CD14-positive monocyte (primary cell): Measurements from ENCODE around the gene SEPTIN5. TPM values are rescaled to one million over a fixed set of nuclear protein-coding genes. Genes with fewer than 3 reads are reported as not detected.
A peak's percentile ranks its signal among the peaks of the same experiment; 100 is the strongest.

Source experiments
- DNase-seq, 3 donors: peaks; one replicate each; pipeline ENCODE4 v3.0.0-alpha.2; 2011 to 2022
- H2AFZ ChIP-seq: 2 replicates; pipeline ENCODE4 v1.6.0; 2012; ENCODE audit warnings: mild to moderate bottlenecking, low read depth, low read length, inconsistent platforms; ENCODE audit not compliant: insufficient read depth, poor library complexity, severe bottlenecking
- H3K27ac ChIP-seq, 2 donors: 1 replicate in 1 of 2; 2 replicates in 1 of 2; pipeline ENCODE4 v1.5.1; 2012 to 2013; ENCODE audit warnings: low read length in 2 of 2, control low read depth in 1 of 2, inconsistent platforms in 1 of 2, low read depth in 1 of 2, mild to moderate bottlenecking in 1 of 2
- H3K27me3 ChIP-seq, 2 donors: one replicate each; pipeline versions ENCODE4 v1.6.0 to v1.6.1; 2011 to 2013; ENCODE audit warnings: low read length in 2 of 2; ENCODE audit not compliant: control insufficient read depth in 2 of 2, insufficient read depth in 2 of 2
- H3K36me3 ChIP-seq, 2 donors: replicated peaks in 1 of 2; 1 replicate in 1 of 2; 2 replicates in 1 of 2; pipeline versions ENCODE4 v1.5.1 to v1.6.1; 2012 to 2013; ENCODE audit warnings: low read length in 2 of 2, control low read depth in 1 of 2, inconsistent platforms in 1 of 2, mild to moderate bottlenecking in 1 of 2; ENCODE audit not compliant: insufficient read depth in 2 of 2, control insufficient read depth in 1 of 2
- H3K4me1 ChIP-seq, 2 donors: 1 replicate in 1 of 2; 2 replicates in 1 of 2; pipeline versions ENCODE4 v1.5.1 to v1.6.1; 2012 to 2013; ENCODE audit warnings: low read length in 2 of 2, control low read depth in 1 of 2, inconsistent platforms in 1 of 2, mild to moderate bottlenecking in 1 of 2, moderate library complexity in 1 of 2; ENCODE audit not compliant: insufficient read depth in 2 of 2, control insufficient read depth in 1 of 2
- H3K4me2 ChIP-seq: replicated peaks from 2 replicates; pipeline ENCODE3; 2012; ENCODE audit warnings: low read length, moderate library complexity, mild to moderate bottlenecking; ENCODE audit not compliant: poor library complexity, severe bottlenecking; ENCODE audit errors: extremely low read depth
- H3K4me3 ChIP-seq, 3 experiments: fragments of 200-600 bp in 1 of 3; sonication (generic) in 1 of 3; replicated peaks in 1 of 3; 1 replicate in 2 of 3; 2 replicates in 1 of 3; pipeline ENCODE4 v1.5.1; 2011 to 2013; ENCODE audit warnings: low read length in 3 of 3, mild to moderate bottlenecking in 3 of 3, control low read depth in 2 of 3, low read depth in 2 of 3, inconsistent platforms in 1 of 3, moderate library complexity in 1 of 3
- H3K79me2 ChIP-seq: 2 replicates; pipeline ENCODE4 v1.6.0; 2012; ENCODE audit warnings: mild to moderate bottlenecking, control low read depth, inconsistent platforms, low read length, moderate library complexity; ENCODE audit not compliant: insufficient read depth
- H3K9ac ChIP-seq: 2 replicates; pipeline ENCODE4 v1.6.0; 2017; ENCODE audit warnings: low read length, mild to moderate bottlenecking; ENCODE audit not compliant: insufficient read depth, poor library complexity, severe bottlenecking
- H3K9me3 ChIP-seq, 2 donors: replicated peaks in 1 of 2; 1 replicate in 1 of 2; 2 replicates in 1 of 2; pipeline versions ENCODE4 v1.5.1 to v1.6.1; 2012 to 2013; ENCODE audit warnings: low read length in 2 of 2, control low read depth in 1 of 2; ENCODE audit not compliant: control insufficient read depth in 1 of 2, insufficient read depth in 1 of 2
- H4K20me1 ChIP-seq: 2 replicates; pipeline ENCODE4 v1.6.0; 2012; ENCODE audit warnings: mild to moderate bottlenecking, low read length, control low read depth, moderate library complexity; ENCODE audit not compliant: insufficient read depth
- H3K27ac Mint-ChIP-seq, 7 donors: one replicate each; pipeline ENCODE4 v1.8.0; 2020; ENCODE audit warnings: mild to moderate bottlenecking in 7 of 7, mixed read lengths in 7 of 7, moderate library complexity in 6 of 7, inconsistent platforms in 2 of 7
- H3K27me3 Mint-ChIP-seq, 3 donors: one replicate each; pipeline ENCODE4 v1.8.0; 2021 to 2022; ENCODE audit warnings: low read depth in 3 of 3, mild to moderate bottlenecking in 3 of 3, mixed read lengths in 3 of 3, moderate library complexity in 3 of 3, inconsistent platforms in 1 of 3
- H3K36me3 Mint-ChIP-seq, 2 donors: one replicate each; pipeline ENCODE4 v1.8.0; 2020; ENCODE audit warnings: mixed read lengths in 2 of 2, inconsistent platforms in 1 of 2, mild to moderate bottlenecking in 1 of 2
- H3K4me1 Mint-ChIP-seq: one replicate; pipeline ENCODE4 v1.8.0; 2020; ENCODE audit warnings: mild to moderate bottlenecking, mixed read lengths
- H3K4me3 Mint-ChIP-seq, 2 donors: one replicate each; pipeline ENCODE4 v1.8.0; 2020; ENCODE audit warnings: mild to moderate bottlenecking in 2 of 2, mixed read lengths in 2 of 2, moderate library complexity in 1 of 2
- H3K9me3 Mint-ChIP-seq, 7 donors: one replicate each; pipeline ENCODE4 v1.8.0; 2020 to 2022; ENCODE audit warnings: mixed read lengths in 7 of 7, mild to moderate bottlenecking in 6 of 7, moderate library complexity in 6 of 7, inconsistent platforms in 2 of 7
- CTCF ChIP-seq: fragments of 200-600 bp; IDR thresholded peaks from one replicate; pipeline ENCODE4 v1.8.0; 2022; ENCODE audit warnings: antibody characterized with exemption, mild to moderate bottlenecking
- WGBS: methylation state at CpG from one replicate; pipeline ENCODE4 v1.1.5; 2013; ENCODE audit warnings: missing lambda C conversion rate; ENCODE audit not compliant: insufficient coverage; 5-methylcytosine and 5-hydroxymethylcytosine counted together
- intact Hi-C, 2 donors: fragments of 100-400 bp; cut with micrococcal nuclease; formaldehyde crosslinking; loops; one replicate each; pipeline versions ENCODE4 v1.15.0 to v1.15.1; 2023
- polyA plus RNA-seq, 3 donors: library from polyadenylated mRNA; depleted of rRNA in 1 of 3; unstranded in 2 of 3; stranded (reverse) in 1 of 3; fragments of 300-500 nt in 2 of 3; fragments of >200 nt in 1 of 3; fragmentation: Illumina TruSeq in 2 of 3; gene quantifications; 1 replicate in 2 of 3; 2 replicates in 1 of 3; pipeline ENCODE4 v1.2.3, GENCODE V29; 2012 to 2021

SEPTIN5 gene
- polyA plus RNA-seq, 3 donors, result 0.50 to 0.64 TPM; not detected in 1

- H3K36me3 ChIP-seq, result no peaks in the 10 kb centered on the region
- peaks cover 18 to 39% of the 10 kb centered on the region in 2 donors for H3K4me1 ChIP-seq
- no peaks in the 10 kb centered on the region for H4K20me1 ChIP-seq
- Mint-ChIP-seq H3K27me3 (peaks cover 52 to 89% (median 61%) of the 10 kb centered on the region in 3 donors), H3K27ac (no peak overlapping the region), H3K9me3 (peaks cover 0 to 17% (median 9%) of the 10 kb centered on the region in 7 donors), H3K4me1 (peaks cover 16% of the 10 kb centered on the region), H3K4me3 (peak overlapping the region in 1 of 2 donors; percentile 76), H3K36me3 (peaks cover 0 to 14% of the 10 kb centered on the region in 2 donors)
- no peak overlapping the region for H3K9ac ChIP-seq
- WGBS, result 100% methylated on average over 2 of the region's 2 CpGs
- H3K4me2 ChIP-seq, result no peak overlapping the region
- H3K27me3 ChIP-seq, result peaks cover 15 to 80% of the 10 kb centered on the region in 2 donors
- H2AFZ ChIP-seq, result no peak overlapping the region
- no peak for TF ChIP-seq CTCF
- H3K9me3 ChIP-seq, result peaks cover 0 to 24% of the 10 kb centered on the region in 2 donors
- intact Hi-C loops, result no loop called here
- no peak overlapping the region for H3K27ac ChIP-seq
- no peaks in the 10 kb centered on the region for H3K79me2 ChIP-seq
- DNase-seq, result no peak
- no peak overlapping the region for H3K4me3 ChIP-seq
Observed at GRCh38 chr22:19720999-19721329, 6.7 kb downstream of the SEPTIN5 start.

- DNase-seq, result no peak
- peak overlapping the region in 1 of 2 donors; percentile 30 for H3K4me3 Mint-ChIP-seq
- Histone ChIP-seq H3K79me2 (no peaks in the 10 kb centered on the region), H3K36me3 (no peaks in the 10 kb centered on the region), H4K20me1 (no peaks in the 10 kb centered on the region), H2AFZ (no peak overlapping the region), H3K9ac (no peak overlapping the region), H3K9me3 (peaks cover 0 to 24% of the 10 kb centered on the region in 2 donors), H3K4me3 (no peak overlapping the region), H3K27me3 (peaks cover 15 to 75% of the 10 kb centered on the region in 2 donors), H3K27ac (no peak overlapping the region), H3K4me2 (no peak overlapping the region), H3K4me1 (peaks cover 18 to 39% of the 10 kb centered on the region in 2 donors)
- no peak overlapping the region for H3K27ac Mint-ChIP-seq
- peaks cover 54 to 87% (median 61%) of the 10 kb centered on the region in 3 donors for H3K27me3 Mint-ChIP-seq
- WGBS, result 97% methylated on average over 24 of the region's 44 CpGs
- no peak for TF ChIP-seq CTCF
- peaks cover 0 to 14% of the 10 kb centered on the region in 2 donors for H3K36me3 Mint-ChIP-seq
- peaks cover 16% of the 10 kb centered on the region for H3K4me1 Mint-ChIP-seq
- intact Hi-C loops, result no loop called here
- H3K9me3 Mint-ChIP-seq, result peaks cover 0 to 17% (median 10%) of the 10 kb centered on the region in 7 donors
Observed at GRCh38 chr22:19721330-19722177, 7.3 kb downstream of the SEPTIN5 start.
